Right ventricle myocardium inferior (tissue), 1 donor: ENCODE measurements around the gene RRM2. TPM values are rescaled to one million over a fixed set of nuclear protein-coding genes. Genes with fewer than 3 reads are reported as not detected.
"Not testable (repeated sequence)": the region's sequence is repeated elsewhere in the genome, so short reads cannot be mapped to it uniquely, and the experiment has no call there.

Experiments
- ATAC-seq: fragments of 200-7000 bp; cut with Tn5 transposase; one replicate; pipeline ENCODE4 v1.9.1; 2020; ENCODE audit warnings: mild to moderate bottlenecking, moderate library complexity
- DNase-seq: peaks from one replicate; pipeline ENCODE4 v3.0.0; 2021; ENCODE audit errors: missing footprints
- intact Hi-C: fragments of 100-400 bp; cut with DNase I; formaldehyde crosslinking; loops from one replicate; pipeline ENCODE4 v1.11.0; 2022
- total RNA-seq: library from RNA; stranded (reverse); fragmentation: NEBNext Ultra II Directional; extraction: Animal tissue kit (Norgen Biotek cat#: 25700); gene quantifications from one replicate; pipeline ENCODE4 v1.2.1, GENCODE V29; 2021
- donor health status: DM: no; HTN: yes; CAD: no; lungs with severe emphysema.

The RRM2 gene
- total RNA-seq, 1 donor from 2014 or later: 4.2 TPM

- ATAC-seq: no peak
- intact Hi-C loops: no loop called here
- DNase-seq: no peak
Observed at GRCh38 chr2:10087360-10087759, 35.2 kb upstream of the RRM2 start.

- intact Hi-C loops: no loop called here
- ATAC-seq (no peak), DNase-seq (no peak)
Observed at GRCh38 chr2:10089565-10090190, 32.9 kb upstream of the RRM2 start.

DNA sequence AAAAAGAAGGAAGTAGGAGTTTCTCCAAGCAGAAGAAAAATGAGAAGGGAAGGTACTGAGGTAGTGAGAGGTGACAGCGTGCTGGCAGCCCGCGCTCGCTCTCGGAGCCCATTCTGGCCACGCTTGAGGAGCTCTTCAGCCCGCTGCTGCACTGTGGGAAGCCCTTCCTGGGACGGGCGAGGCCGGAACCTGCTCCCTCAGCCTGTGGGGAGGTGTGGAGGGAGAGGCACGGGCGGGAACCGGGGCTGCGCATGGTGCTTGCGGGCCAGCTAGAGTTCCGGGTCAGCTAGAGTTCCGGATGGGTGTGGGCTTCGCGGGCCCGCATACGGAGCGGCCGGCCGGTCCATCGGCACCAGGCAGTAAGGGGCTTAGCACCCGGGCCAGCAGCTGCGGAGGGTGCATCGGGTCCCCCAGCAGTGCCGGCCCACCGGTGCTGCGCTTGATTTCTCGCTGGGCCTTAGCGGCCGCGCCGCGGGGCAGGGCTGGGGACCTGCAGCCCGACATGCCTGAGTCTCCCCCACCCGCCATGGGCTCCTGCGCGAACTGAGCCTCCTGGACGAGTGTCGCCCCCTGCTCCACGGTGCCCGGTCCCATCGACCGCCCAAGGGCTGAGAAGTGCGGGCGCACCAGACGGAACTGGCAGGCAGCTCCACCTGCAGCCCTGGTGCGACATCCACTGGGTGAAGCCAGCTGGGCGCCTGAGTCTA, 31.2 kb upstream of the RRM2 start:
- DNase-seq: peak; percentile 76
- ATAC-seq: no peak
- intact Hi-C loops: no loop called here

DNA sequence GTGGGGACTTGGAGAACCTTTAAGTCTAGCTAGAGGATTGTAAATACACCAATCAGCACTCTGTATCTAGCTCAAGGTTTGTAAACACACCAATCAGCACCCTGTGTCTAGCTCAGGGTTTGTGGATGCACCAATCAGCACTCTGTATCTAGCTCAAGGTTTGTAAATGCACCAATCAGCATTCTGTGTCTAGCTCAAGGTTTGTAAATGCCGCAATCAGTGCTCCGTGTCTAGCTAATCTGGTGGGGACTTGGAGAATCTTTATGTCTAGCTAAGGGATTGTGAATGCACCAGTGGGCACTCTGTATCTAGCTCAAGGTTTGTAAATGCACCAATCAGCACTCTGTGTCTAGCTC, 30.7 kb upstream of the RRM2 start:
- intact Hi-C loops, DNase-seq, ATAC-seq: not testable (repeated sequence)

- no peak for DNase-seq
- intact Hi-C loops: no loop called here
- ATAC-seq: no peak
Observed at GRCh38 chr2:10094271-10094814, 28.2 kb upstream of the RRM2 start.

DNA sequence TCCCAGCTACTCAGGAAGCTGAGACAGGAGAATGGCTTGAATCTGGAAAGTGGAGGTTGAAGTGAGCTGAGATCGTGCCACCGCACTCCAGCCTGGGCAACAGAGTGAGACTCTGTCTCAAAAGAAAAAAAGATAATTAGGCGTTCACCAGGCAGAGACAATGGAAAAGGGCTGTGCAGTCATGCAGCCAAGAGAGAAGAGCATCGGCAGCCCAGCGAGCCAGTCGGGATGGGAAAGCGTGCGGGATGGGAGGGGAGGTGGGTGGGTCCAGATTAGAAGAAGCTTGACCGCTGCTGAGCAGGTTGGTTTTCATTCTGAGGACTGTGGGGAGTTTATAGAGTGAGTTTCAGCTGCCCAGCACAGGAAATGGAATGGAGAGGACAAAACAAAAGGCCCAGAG, 27.4 kb upstream of the RRM2 start:
- no peak for ATAC-seq
- no peak for DNase-seq
- intact Hi-C loops: loop anchor here (5.0 kb wide), 1 partner anchor 283 kb away; no protein-coding TSS in a partner anchor

DNA sequence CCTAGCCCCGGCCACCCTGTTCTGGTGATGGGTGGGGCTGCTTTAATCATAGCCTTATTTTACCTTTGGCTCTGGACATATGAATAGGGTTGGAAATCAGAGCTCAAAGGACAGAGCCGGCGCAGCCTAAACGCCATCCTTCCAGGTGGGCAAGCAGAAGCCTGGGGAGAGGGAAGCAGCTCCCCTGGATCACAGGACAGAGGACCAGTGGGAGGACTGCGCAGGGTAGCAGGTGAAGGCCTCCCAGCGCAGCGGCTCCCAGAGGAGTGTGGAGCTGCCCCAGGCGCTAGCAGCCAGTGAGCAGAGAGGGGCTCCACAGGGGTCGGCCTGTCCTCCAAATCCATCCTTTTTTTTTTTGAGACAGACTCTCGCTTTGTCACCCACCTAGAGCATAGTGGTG, 25.9 kb upstream of the RRM2 start:
- intact Hi-C loops: loop anchor here (5.0 kb wide), 1 partner anchor 284 kb away; no protein-coding TSS in a partner anchor
- DNase-seq: no peak
- no peak for ATAC-seq

DNA sequence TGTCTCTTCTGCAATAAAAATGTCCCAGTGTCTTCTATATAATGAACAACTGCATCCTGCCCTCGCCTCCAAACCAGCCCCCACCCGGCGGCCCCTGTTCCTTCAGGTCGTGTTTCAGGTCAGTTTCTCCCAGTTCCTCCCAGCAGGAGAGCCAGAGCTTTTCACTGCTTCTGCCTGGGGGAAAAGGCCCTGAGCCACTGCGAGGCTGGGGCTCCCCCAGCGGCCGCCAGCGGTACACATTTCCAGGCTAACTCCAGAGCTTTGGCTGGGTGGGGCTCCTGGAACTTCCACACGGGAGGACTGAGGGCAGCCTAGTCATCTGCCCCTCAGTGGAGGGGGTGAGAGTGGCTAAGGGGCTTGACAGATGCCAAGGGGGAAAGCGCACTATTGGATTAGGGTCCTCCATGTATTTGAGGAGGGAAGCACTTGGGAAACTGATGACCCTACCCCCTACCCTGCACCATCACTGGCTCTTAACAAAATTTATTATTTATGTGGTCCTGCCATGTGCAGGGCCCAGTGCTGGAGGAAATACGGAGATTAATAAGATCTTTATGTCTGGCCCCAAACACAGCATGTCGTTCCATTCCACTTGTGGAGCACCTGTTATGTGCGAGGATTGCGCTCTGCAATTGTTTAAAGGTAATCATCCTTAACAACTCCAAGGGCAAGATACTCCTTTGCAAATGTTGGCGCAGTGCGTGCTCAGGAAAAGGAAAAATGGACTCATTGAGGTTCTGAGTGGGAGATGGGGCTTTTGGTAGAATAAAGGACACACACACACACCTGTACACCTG, 25.0 kb upstream of the RRM2 start:
- ATAC-seq: peak; percentile 93
- intact Hi-C loops: loop anchor here (5.0 kb wide), 1 partner anchor 285 kb away; no protein-coding TSS in a partner anchor
- DNase-seq: peak; percentile 84

GRCh38 chr2:10101491-10101890, 21.0 kb upstream of the RRM2 start:
- intact Hi-C loops: no loop called here
- ATAC-seq: no peak
- no peak for DNase-seq

GRCh38 chr2:10103179-10103578, 19.4 kb upstream of the RRM2 start:
- DNase-seq (no peak), ATAC-seq (no peak)
- intact Hi-C loops: no loop called here

DNA sequence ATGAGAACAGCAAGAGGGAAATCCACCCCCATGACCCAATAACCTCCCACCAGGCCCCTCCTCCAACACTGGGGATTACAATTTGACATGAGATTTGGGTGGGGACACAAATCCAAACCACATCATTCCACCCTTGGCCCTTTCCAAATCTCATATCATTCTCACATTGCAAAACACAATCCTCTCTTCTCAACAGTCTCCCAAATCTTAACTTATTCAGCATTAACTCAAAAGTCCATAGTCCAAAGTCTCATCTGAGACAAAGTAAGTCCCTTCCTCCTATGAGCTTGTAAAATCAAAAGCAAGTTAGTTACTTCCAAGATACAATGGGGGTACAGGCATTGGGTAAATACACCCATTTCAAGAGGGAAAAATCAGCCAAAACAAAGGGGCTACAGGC, 17.6 kb upstream of the RRM2 start:
- ATAC-seq, intact Hi-C loops, DNase-seq: not testable (repeated sequence)

DNA sequence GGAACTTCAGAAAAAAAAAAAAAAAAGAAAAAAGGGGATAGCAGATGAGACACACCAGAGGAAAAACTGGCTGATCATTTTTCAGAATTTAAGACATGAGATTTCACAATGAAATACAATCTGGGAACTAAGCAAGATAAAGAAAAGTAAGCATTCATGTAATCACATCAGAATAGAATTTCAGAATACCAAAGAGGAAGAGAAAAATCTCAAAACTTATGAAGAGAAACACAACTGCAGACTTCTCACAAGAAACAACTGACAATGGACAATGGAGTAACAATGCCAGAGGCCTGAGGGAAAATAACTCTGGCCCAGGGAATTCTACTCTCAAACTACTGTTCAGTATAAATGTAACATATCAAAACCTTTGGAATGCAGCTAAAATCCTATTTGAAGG, 13.2 kb upstream of the RRM2 start:
- ATAC-seq (no peak), DNase-seq (no peak)
- intact Hi-C loops: no loop called here

DNA sequence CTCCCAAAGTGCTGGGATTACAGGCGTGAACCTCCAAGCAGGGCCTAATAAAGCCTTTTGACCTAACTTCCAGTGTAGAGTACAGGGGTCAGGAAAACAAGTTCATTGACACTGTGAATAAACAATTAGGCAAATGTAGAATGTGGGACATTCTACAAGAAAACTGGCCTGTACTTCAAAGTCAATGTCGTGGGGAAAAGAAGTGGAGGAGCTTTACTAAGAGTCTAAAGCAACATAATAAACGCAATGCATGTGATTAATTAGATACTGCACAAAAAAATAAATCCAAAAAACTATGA, 3.6 kb upstream of the RRM2 start:
- intact Hi-C loops: no loop called here
- ATAC-seq (no peak), DNase-seq (no peak)

- no peak for DNase-seq
- intact Hi-C loops: loop anchor here (5.0 to 10.0 kb wide), 2 partner anchors 185 to 538 kb away; partner anchors contain the start of gene HPCAL1
- no peak for ATAC-seq
Observed at GRCh38 chr2:10119601-10120157, 2.9 kb upstream of the RRM2 start.

DNA sequence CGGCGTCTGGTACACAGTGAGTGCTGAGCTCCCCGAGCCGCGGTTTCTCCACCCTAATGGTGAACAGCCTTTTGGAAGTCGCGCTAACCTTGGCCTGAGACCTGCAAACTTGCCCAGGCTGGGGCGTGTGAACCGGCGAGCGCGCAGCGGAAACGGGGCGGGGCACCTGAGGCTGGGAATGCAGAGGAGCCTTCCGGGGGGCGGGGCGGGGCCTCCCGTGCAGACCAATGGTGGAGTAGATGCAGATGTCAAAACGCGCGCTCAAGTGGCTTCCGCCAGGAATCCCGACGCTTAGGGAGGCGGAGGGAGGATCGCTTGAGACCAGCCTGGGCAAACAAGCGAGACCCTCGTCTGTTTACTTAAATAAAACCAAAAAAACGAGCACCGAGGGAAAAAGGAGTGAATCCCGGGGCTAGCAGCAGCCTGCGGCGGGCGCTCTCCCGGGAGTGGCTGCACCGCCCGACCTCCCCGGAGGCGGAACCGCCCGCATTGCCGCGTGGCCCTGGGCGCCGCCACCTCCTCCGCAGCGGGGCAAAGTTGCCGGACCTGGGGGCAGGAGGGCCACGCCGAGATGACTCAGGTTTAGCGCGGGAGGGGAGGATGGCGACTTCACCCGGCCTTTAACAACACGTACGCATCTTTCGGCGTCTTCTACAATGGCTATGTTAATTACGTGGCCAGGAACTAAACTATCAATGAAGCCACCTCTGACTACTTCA, 2.2 kb upstream of the RRM2 start:
- ATAC-seq: peak; percentile 95
- peak; percentile 98 for DNase-seq
- intact Hi-C loops: loop anchor here (5.0 to 10.0 kb wide), 2 partner anchors 184 to 537 kb away; partner anchors contain the start of gene HPCAL1

DNA sequence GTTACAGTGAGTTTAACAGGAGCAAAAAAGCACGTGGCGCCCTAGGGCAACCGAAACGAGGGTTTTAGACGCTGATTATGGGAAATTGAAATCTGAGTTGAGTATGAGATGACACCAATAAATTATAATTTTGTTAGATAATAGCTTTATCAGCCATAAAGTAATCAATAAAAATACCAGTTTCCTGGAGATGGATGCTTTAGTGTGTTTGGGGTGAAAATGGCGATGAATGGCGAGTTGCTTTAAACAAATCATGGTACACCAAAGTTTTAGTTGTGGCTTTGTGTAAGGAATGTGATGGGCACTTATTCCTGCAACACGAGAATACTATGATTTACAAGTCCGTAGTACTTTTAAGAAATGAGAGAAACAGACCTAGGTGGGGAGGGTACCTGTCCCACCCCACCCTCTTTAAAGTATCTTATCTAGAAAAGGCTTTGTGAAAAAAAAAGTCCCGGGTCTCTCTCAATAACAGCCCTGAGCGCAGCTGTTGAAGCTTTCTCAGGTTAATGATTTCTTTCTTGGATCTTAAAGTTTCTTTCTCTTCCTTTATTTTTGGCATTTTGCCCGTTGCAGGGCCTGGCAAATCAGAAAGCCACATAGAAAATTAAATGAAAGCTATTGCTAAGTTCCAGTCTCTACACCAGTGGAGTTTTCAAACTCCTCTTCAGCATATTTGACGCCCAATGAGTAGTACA, 1.5 kb upstream of the RRM2 start:
- intact Hi-C loops: loop anchor here (5.0 to 10.0 kb wide), 2 partner anchors 184 to 536 kb away; partner anchors contain the start of gene HPCAL1
- DNase-seq (no peak), ATAC-seq (no peak)

- ATAC-seq (no peak), DNase-seq (no peak)
- intact Hi-C loops: loop anchor here (5.0 to 10.0 kb wide), 2 partner anchors 182 to 534 kb away; partner anchors contain the start of gene HPCAL1
Observed at GRCh38 chr2:10123281-10123680, 742 bp downstream of the RRM2 start.

DNA sequence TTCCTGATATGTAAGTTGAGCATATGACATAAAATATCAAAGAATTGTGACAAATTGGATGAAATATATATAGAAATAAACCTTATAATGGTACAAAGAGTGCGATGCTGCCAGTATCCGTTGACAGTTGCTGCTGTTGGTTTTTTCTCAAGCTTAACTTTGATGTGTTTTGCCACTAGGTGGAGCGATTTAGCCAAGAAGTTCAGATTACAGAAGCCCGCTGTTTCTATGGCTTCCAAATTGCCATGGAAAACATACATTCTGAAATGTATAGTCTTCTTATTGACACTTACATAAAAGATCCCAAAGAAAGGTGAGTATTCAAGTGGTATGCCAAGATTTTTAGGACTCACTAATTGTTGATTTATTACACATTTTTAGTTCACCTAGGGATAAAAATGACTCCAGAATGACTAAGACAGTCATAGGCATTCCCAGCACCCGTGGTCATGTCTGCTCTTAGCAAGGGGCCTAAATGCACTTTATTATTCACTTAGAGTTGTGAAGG, 2.1 kb downstream of the RRM2 start:
- DNase-seq: no peak
- ATAC-seq: no peak
- intact Hi-C loops: loop anchor here (1.0 to 10.0 kb wide), 4 partner anchors 180 to 533 kb away; partner anchors contain the start of gene HPCAL1
